Lower leg skin (tissue), 3 donors: ENCODE data around the gene ZNF485.

Experiments
- POLR2A ChIP-seq, 2 donors: fragments of 450-650 bp; IDR thresholded peaks; one replicate each; pipeline ENCODE4 v1.6.1; 2016 to 2017; ENCODE audit warnings: antibody characterized with exemption in 2 of 2, mild to moderate bottlenecking in 1 of 2, moderate library complexity in 1 of 2
- TF ChIP-seq, protein P1 (sequence below), 3 donors: fragments of 450-650 bp; IDR thresholded peaks; one replicate each; pipeline ENCODE4 v1.5.1; 2016; ENCODE audit warnings: antibody characterized with exemption in 3 of 3, mild to moderate bottlenecking in 3 of 3, moderate library complexity in 2 of 3

DNA sequence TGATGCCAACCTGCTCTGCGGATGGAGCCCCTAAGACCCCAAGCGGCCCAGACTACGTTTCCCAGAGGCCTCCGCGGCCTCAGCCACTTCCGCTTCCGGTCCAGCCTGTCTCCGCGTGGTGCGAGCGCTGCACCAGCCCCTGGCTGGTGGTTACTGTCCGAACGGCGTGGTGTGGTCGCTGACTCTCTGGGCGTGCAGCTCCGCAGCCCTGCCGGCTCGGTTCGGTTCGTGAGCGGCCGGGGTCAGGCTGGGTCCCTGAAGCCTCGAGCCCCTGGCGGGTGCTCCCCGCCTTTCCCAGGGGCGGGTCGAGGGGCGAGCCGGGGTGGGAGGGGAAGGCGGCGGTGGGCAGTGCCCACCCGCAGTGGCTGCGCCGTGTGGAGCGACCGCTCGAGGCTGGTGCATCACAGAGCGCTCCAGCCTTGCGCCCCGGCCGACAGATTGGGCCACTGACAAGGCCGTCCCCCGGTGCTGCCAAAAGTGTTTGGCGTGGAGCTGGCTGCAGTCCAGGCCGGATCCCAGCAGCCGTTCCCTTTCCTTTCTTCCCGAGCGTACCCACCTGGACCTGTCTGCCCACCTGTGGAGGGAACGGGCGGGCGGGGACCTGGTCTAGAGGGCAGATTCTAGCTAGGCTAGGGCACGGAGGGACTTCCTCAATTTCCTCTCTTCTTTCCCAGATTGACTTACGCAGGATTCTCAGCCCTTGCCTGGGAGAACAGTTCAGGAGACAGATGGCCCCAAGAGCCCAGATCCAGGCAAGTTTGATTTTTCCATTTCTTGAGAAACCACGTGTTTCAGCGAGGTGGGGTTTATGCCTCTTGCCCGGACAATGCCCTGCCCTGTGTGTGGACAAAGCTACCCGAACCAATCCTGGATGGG is at the start of gene ZNF485:
- TF ChIP-seq, protein P1, sequence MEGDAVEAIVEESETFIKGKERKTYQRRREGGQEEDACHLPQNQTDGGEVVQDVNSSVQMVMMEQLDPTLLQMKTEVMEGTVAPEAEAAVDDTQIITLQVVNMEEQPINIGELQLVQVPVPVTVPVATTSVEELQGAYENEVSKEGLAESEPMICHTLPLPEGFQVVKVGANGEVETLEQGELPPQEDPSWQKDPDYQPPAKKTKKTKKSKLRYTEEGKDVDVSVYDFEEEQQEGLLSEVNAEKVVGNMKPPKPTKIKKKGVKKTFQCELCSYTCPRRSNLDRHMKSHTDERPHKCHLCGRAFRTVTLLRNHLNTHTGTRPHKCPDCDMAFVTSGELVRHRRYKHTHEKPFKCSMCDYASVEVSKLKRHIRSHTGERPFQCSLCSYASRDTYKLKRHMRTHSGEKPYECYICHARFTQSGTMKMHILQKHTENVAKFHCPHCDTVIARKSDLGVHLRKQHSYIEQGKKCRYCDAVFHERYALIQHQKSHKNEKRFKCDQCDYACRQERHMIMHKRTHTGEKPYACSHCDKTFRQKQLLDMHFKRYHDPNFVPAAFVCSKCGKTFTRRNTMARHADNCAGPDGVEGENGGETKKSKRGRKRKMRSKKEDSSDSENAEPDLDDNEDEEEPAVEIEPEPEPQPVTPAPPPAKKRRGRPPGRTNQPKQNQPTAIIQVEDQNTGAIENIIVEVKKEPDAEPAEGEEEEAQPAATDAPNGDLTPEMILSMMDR (IDR thresholded peaks at IDR 0.05), result no peak
- TF ChIP-seq POLR2A (IDR thresholded peaks at IDR 0.05), result no peak
